GM12872 (cell line): ENCODE measurements around the gene ARHGEF26.

Experiments
- CTCF ChIP-seq: IDR thresholded peaks from 3 replicates; pipeline ENCODE4 v1.5.1; 2011; ENCODE audit warnings: low read depth, mild to moderate bottlenecking, low read length, moderate library complexity; ENCODE audit not compliant: insufficient read depth

Gene ARHGEF26

GRCh38 chr3:154180836-154181691 lies 59.9 kb downstream of the ARHGEF26 start:
- no peak for TF ChIP-seq CTCF

- no peak for TF ChIP-seq CTCF
Observed at GRCh38 chr3:154182322-154182922, 61.2 kb downstream of the ARHGEF26 start.

GRCh38 chr3:154182975-154183374 lies 61.8 kb downstream of the ARHGEF26 start:
- TF ChIP-seq CTCF = no peak

- TF ChIP-seq CTCF = no peak
Observed at GRCh38 chr3:154184582-154184981, 63.4 kb downstream of the ARHGEF26 start.

GRCh38 chr3:154188437-154188836 lies 67.2 kb downstream of the ARHGEF26 start:
- TF ChIP-seq CTCF = no peak

GRCh38 chr3:154188846-154189245 lies 67.7 kb downstream of the ARHGEF26 start:
- no peak for TF ChIP-seq CTCF

- TF ChIP-seq CTCF = no peak
Observed at GRCh38 chr3:154191520-154191919, 70.3 kb downstream of the ARHGEF26 start.
